HCT116 (cell line): ENCODE data around the gene CGNL1.

Experiments
- CTCF ChIP-seq, 3 experiments: fragments of 200-600 bp in 1 of 3; sonication (generic) in 1 of 3; IDR thresholded peaks in 2 of 3; conservative IDR thresholded peaks in 1 of 3; 2 replicates each; pipeline ENCODE4 v1.5.1; 2012 to 2017; ENCODE audit warnings: low read depth in 2 of 3, low read length in 2 of 3, antibody characterized with exemption in 1 of 3, borderline replicate concordance in 1 of 3, control low read depth in 1 of 3, mild to moderate bottlenecking in 1 of 3, mixed read lengths in 1 of 3, mixed run types in 1 of 3, moderate library complexity in 1 of 3; ENCODE audit not compliant: insufficient read depth in 1 of 3
- EGR1 ChIP-seq: IDR thresholded peaks from 2 replicates; pipeline ENCODE4 v1.6.1; 2012; ENCODE audit warnings: low read depth
- ELF1 ChIP-seq: IDR thresholded peaks from 2 replicates; pipeline ENCODE4 v1.6.1; 2012; ENCODE audit warnings: low read depth, borderline replicate concordance
- EZH2 ChIP-seq: fragments of 200-600 bp; sonication (generic); IDR thresholded peaks from 2 replicates; pipeline ENCODE4 v1.6.1; 2017; ENCODE audit warnings: antibody characterized with exemption, mixed run types
- EZH2phosphoT487 ChIP-seq: fragments of 200-600 bp; IDR thresholded peaks from 2 replicates; pipeline ENCODE4 v1.6.1; 2018; ENCODE audit warnings: antibody characterized with exemption, borderline replicate concordance
- FOSL1 ChIP-seq: IDR thresholded peaks from 2 replicates; pipeline ENCODE4 v1.6.1; 2012; ENCODE audit warnings: low read depth
- POLR2A ChIP-seq: IDR thresholded peaks from 2 replicates; pipeline ENCODE4 v1.7.0; 2011; ENCODE audit warnings: borderline replicate concordance; ENCODE audit not compliant: insufficient read depth, insufficient read length; ENCODE audit errors: extremely low read depth
- POLR2AphosphoS5 ChIP-seq: IDR thresholded peaks from 2 replicates; pipeline ENCODE4 v1.6.1; 2011; ENCODE audit warnings: mild to moderate bottlenecking, low read depth, low read length, moderate library complexity
- RAD21 ChIP-seq: IDR thresholded peaks from 2 replicates; pipeline ENCODE4 v1.6.1; 2012; ENCODE audit warnings: low read depth, mild to moderate bottlenecking
- SIN3A ChIP-seq: IDR thresholded peaks from 2 replicates; pipeline ENCODE4 v1.6.1; 2012; ENCODE audit warnings: low read depth
- ZFX ChIP-seq: fragments of 450-650 bp; IDR thresholded peaks from 2 replicates; pipeline ENCODE4 v1.6.1; 2017
- ZNF274 ChIP-seq: fragments of 200-500 bp; sonication (Bioruptor generic); IDR thresholded peaks from 2 replicates; pipeline ENCODE4 v1.6.1; 2014; ENCODE audit warnings: mild to moderate bottlenecking, low read depth, low read length, inconsistent platforms
- TF ChIP-seq, protein P1 (sequence below): IDR thresholded peaks from 2 replicates; pipeline ENCODE4 v1.6.1; 2012
- TF ChIP-seq, protein P2 (sequence below): IDR thresholded peaks from 2 replicates; pipeline ENCODE4 v1.6.1; 2012; ENCODE audit warnings: low read depth

DNA sequence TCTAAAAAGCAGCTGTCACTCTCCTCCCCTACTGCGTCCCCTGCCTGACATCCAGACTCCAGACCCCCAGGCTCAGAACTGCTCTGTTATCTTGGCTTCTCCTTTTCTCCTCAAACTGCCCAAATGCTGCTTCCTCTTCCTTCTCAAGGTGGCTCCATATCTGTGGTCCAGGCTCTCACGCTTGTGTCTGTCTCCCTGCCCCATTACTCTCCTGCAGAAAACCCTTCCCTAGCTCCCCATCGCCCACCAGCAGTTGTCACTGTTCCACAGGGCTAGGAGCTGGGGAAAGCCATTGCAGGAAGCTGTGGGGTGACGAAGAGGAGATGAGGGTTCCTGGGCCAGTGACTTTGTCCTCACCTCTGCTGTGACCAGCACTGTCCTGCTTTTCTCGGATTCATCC is 30.7 kb upstream of the CGNL1 start:
- TF ChIP-seq RAD21 (peak; percentile 59), EGR1 (no peak), CTCF (IDR thresholded peaks at IDR 0.05 in 2 of 3, conservative IDR thresholded peaks at IDR 0.05 in 1 of 3; ENCODE audit: borderline replicate concordance in 1 of 3, insufficient read depth in 1 of 3, low read depth in 2 of 3, low read length in 2 of 3) (peak; percentile 10 to 40 (median 37); a peak in 3 of 6 replicates), SIN3A (no peak), EZH2 (no peak), ELF1 (no peak), POLR2A (no peak), ZFX (no peak), POLR2AphosphoS5 (no peak), EZH2phosphoT487 (no peak), FOSL1 (no peak), ZNF274 (no peak)
- TF ChIP-seq, protein P1, sequence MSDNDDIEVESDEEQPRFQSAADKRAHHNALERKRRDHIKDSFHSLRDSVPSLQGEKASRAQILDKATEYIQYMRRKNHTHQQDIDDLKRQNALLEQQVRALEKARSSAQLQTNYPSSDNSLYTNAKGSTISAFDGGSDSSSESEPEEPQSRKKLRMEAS = no peak
- TF ChIP-seq, protein P2, sequence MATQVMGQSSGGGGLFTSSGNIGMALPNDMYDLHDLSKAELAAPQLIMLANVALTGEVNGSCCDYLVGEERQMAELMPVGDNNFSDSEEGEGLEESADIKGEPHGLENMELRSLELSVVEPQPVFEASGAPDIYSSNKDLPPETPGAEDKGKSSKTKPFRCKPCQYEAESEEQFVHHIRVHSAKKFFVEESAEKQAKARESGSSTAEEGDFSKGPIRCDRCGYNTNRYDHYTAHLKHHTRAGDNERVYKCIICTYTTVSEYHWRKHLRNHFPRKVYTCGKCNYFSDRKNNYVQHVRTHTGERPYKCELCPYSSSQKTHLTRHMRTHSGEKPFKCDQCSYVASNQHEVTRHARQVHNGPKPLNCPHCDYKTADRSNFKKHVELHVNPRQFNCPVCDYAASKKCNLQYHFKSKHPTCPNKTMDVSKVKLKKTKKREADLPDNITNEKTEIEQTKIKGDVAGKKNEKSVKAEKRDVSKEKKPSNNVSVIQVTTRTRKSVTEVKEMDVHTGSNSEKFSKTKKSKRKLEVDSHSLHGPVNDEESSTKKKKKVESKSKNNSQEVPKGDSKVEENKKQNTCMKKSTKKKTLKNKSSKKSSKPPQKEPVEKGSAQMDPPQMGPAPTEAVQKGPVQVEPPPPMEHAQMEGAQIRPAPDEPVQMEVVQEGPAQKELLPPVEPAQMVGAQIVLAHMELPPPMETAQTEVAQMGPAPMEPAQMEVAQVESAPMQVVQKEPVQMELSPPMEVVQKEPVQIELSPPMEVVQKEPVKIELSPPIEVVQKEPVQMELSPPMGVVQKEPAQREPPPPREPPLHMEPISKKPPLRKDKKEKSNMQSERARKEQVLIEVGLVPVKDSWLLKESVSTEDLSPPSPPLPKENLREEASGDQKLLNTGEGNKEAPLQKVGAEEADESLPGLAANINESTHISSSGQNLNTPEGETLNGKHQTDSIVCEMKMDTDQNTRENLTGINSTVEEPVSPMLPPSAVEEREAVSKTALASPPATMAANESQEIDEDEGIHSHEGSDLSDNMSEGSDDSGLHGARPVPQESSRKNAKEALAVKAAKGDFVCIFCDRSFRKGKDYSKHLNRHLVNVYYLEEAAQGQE = no peak
